GM18861 (cell line): ENCODE measurements around the gene ELF2.
"Not testable (repeated sequence)": the region's sequence is repeated elsewhere in the genome, so short reads cannot be mapped to it uniquely, and the experiment has no call there.

ENCODE experiments used
- ATAC-seq: cut with Tn5 transposase; IDR thresholded peaks from one replicate; pipeline ENCODE4 v1.9.1; 2021; ENCODE audit not compliant: unreplicated experiment

Gene ELF2

DNA sequence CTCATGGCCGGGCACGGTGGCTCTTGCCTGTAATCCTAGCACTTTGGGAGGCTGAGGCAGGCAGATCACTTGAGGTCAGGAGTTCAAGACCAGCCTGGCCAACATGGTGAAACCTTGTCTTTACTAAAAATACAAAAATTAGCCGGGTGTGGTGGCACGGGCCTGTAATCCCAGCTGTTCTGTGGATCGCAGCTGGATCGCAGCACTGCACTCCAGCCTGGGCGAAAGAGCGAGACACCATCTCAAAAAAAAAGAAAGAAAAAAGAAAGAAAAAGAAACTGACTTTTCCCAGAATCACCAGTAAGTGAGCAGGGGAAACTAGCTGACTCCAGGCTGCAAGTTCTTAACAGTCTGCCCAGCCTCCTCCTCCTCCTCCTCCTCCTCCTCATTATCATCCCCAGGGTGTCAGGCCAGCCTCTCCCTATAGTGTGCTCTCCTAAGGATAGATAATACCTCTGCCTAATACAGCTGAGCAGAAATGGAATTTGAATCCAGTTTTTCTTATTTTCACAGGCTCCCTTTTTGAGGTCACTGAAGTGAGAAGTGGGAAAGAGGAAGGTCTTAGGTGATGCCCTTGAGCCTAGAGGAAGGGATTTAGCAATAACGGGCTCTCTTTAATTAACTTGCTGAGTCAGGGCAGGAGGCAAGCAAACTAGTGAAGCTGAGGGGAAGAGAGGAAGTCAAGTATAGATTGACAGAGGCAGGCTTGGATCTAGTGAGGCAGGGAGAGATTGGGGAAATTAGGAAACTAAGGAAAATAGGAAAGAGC is 11.8 kb upstream of the ELF2 start:
- ATAC-seq = no peak

DNA sequence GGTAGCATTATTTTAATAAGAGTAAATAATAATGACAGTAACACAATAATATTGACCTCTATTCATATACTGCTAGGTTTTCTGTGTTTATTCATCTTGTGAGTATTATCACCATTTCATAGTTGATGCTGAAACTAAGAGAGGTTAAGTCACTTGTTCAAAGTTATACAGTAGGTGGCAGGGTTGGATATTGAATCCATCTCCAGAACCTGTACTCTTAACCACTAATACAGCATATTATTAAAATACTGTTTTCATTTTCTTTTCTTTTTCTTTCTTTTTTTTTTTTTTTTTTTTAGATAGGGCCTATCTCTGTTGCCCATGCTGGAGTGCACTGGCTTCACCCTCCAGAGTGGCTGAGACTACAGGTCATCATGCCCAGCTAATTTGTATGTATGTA is 7.1 kb upstream of the ELF2 start:
- no peak for ATAC-seq

DNA sequence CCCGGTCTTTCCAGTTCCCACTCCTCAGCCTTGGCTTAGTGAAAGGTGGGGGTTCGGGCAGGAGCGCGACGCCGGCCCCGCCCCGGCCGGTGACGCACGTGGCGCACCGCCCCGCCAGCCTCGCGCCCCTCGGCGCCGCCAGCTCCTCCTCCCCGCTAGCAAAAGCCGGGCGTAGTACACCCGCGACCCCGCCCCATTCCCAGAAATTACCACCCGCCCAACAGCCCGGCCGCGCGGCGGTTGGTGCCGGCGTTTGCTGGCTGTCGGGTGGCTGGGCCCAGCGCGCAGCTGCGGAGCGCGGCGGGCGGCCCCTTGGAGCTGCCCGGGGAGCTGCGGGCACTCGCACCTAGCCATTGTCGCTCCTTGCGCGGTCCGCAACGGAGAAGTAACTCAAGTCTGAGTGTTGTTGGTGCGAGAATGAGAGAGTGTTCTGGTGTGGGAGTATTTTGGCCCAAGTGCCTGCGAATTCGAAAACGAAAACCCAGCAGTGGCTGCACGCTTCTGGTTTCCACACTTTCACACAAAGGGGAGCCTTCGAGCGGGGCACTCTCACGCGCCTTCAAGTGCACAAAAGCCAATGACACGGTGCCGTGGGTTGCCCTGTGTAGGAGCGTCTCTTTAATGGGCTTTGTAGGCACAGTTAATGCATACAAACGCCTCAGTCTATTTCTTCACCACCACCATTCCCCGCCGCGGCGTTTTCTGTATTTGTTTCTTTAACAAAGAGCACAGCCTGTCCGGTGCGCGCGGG is 1.0 kb upstream of the ELF2 start:
- peak; percentile 54 for ATAC-seq

DNA sequence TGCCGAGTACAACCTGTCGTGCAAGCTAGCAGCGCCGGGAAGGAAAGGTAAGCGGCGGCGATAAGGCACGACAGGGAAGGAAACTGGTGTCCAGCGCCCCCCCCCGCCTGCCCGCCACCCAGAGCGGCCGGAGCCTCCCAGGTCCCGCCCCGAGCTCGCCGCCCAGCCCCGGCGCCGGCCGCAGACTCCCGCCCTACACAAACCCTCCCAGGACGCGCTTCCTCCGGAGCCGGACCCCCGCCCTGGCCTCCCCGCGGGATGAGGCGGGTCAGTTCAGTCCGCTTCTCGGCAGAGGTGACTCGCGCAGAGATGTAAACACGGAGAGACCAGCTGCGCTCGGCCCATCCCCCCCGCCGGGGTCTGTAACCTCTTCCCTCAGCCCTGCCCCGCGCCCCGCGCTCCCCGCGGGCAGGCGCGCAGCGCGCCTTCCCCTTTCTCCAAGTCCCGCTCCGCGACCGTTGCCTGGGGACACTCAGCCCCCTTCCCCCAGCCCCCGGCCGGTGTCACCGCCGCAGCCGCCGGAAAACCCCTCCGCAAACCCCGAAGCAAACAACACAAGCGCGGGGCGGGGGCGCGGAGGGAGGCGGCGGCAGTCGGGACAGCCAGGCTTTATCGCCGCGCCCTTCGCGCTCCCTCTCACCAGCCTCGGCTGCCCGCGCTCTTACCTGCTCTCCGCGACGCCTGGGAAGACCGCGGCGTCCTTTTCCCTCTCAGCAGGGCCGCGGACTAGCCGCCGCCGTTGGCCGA is 543 bp downstream of the ELF2 start:
- peak; percentile 19 for ATAC-seq

DNA sequence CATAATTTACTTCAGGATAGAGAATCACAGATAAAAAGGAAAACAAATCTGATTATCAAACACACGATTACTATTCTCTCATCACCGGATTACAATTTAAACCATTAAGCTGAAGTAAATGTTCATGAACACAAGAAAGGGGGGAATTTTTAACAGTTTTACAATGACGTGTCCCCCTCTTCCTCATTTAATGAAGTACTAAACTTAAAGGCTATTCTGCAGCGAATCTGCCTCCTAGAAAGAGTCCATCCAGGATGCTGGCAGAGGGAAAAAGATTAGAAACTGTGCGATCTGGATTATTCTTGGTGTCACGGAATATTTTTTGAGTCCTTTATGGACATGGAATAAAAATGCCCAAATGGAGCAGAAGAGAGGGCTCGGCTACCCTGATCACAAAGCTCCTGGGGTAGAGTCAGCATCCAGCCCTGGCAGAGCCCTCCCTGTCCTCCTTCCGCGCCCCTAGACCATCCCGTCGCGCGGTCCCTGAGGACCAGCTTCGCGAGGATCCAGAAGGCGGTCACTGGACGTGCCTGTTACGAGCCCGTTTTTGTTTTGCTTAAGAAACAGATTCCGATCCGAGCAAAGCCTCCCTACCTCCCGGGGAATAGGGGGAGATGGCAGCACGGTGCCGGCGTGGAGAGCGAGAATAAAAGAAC is 1.2 kb downstream of the ELF2 start:
- no peak for ATAC-seq

DNA sequence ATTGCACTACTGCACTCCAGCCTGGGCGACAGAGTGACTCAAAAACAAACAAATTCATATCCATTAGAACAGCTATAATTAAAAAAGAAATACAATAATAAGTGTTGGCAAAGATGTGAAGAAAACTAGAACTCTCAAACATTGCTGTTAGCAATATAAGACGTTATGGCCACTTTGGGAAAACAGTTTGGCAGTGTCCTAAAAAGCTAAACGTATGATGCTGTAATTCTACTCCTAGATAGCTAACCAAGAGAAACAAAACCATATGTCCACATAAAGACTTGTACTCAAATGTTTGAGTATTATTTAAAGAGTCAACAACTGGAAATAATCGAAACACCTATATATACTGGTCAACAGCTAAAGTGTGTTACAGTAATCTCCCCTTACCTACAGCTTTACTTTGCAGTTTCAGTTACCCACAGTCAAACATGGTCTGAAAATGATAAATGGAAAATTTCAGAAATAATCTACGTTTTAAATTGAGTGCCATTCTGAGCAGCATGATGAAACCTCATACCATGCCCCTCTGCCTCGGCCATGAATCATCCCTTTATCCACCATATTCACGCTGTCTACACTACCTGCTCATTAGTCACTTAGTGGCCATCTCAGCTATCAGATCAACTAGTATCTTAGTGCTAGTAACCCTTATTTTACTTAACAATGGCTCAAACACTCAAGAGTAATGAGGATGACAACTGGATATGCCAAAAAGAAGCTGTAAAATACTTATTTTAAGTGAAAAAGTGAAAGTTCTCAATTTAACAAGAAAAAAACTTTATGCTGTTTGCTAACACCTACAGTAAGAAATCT is 4.9 kb downstream of the ELF2 start:
- no peak for ATAC-seq

DNA sequence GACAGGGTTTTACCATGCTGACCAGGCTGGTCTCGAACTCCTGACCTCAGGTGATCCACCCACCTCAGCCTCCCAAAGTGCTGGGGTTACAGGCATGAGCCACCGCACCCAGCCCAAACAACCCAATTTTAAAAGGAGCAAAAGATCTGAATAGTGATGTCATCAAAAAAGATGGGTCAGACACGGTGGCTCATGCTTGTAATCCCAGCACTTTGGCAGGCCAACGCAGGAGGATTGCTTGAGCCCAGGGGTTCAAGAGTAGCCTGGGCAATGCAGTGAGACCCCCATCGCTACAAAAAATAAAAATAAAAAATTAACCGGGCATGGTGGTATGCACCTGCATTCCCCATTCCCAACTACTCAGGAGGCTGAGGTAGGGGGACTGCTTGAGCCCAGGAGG is 6.1 kb downstream of the ELF2 start:
- ATAC-seq = no peak

DNA sequence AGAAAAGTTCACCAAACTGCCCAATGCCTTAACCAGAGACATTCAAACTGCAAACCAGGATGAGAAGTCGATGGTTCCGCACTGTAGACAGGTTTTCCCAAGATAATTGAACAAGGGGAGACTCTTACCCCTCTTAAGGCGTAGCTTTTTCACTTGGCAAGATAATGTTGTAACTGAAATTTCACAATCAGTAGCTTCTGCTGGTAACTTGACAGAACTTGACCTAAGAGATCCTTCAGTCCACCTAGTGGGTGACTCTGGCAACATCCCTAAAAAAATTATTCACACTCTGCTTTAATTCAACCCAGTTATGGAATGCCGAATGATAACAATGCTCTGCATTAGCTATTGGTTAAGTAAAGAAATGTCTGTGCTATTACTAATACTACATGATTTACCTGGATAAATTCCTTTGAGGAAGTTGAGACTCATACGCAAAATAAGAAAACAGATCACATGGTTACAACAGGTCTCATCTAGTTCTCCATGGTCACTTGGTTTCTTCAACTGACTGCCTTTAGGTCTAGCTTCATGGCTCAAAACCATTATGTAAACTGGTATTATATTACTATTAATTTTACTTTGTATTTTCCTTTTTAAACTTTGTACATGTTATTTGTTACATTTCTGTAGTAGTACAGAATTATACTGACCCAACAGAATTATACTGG is 9.1 kb downstream of the ELF2 start:
- ATAC-seq = peak; percentile 72

DNA sequence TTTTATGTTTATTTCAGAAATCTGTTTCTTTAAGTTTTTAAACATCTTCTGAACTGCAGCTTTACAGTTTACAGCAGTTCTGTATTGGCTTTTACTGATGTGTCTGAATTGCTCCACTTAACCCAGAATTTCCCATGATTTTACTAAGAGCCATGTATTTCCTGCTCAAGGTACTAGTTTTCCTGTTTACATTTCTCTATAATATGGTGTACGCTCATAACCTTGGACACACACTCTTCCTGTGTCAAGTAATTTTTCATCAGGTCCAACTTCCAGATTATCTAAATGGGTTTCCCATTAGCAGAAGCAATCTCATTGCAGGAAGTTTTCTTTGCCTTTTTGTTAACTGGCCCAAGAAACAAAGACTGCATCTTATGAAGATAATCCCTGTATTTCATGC is 12.3 kb downstream of the ELF2 start:
- ATAC-seq = no peak

DNA sequence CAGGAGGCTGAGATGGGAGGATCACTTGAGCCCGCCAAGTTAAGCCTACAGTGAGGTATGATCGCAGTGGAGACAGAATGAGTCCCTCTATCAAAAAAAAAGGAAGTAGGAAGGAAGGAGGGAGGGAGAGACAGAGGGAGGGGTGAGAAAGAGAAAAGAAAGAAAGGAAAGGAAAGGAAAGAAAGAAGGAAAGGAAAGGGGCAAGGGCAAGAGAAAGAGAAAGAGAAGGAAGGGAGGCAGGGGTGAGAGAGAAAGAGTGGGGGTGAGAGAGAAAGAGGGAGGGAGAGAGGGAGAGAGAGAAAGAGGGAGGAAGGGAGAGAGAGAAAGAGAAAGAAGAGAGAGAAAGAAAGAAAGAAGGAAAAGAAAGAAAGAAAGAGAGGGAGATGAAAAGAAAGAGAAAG is 13.2 kb downstream of the ELF2 start:
- ATAC-seq = no peak

DNA sequence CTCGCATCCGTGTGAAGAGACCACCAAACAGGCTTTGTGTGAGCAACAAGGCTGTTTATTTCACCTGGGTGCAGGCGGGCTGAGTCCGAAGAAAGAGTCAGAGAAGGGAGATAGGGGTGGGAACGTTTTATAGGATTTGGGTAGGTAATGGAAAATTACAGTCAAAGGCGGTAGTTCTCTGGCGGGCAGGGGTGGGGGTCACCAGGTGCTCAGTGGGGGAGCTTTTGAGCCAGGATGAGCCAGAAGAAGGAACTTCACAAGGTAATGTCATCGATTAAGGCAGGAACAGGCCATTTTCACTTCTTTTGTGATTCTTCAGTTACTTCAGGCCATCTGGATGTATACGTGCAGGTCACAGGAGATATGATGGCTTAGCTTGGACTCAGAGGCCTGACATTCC is 19.0 kb downstream of the ELF2 start:
- not testable (repeated sequence) for ATAC-seq

DNA sequence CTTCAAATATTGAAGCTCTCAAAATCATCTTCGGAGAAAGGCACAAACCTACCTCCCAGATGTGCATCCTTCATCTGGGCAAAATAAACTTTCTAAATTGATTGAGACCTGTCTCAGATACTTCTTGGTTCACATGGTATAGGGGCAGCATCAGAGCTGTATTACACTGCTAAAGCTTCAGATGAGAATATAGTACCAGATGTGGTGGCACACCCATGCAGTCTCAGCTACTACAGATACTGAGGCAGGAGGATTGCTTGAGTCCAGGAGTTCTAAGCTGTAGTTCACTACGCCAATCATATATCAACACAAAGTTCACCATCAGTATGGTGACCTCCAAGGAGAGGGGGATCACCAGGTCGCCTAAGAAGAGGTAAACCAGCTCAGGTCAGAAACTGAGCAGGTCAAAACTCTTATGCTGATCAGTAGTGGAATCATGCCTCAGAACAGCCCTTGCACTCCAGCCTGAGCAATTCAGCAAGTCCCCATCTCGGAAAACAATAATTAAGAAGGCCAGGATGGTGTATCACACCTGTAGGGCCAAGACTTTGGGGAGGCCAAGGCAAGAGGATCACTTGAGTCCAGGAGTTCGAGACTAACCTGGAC is 22.0 kb downstream of the ELF2 start:
- ATAC-seq = no peak

DNA sequence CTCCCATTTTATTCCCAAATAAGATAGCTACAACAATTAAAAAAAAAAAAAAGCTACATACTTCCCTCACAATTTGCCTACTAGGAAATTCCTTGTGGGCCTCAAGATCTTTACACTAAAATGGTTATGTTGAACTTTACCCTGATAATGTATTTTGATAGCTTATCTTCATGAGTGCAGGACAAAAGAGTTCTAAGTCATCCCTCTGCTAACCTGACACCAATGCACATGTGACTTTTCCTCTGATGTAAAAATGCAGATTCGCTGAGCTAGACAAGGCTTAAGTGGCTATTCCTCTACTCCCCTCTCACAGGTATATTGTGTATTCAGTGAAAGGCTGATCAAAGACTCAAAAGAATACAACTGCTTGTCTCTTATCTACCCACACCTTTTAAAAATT is 22.5 kb downstream of the ELF2 start:
- ATAC-seq = no peak

DNA sequence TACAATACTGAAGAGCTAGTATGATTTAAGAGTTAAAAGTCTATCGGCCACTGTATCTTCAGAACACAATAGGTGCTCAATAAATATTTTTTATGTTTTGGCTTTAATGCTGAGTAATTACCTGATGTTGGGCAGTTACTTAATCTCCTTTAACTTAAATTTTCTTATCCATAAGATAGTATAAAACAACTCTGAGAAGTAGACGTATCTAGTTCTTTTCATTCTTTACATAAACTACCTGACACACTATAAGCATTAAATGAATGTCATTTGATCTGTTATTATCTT is 22.9 kb downstream of the ELF2 start:
- ATAC-seq = no peak

DNA sequence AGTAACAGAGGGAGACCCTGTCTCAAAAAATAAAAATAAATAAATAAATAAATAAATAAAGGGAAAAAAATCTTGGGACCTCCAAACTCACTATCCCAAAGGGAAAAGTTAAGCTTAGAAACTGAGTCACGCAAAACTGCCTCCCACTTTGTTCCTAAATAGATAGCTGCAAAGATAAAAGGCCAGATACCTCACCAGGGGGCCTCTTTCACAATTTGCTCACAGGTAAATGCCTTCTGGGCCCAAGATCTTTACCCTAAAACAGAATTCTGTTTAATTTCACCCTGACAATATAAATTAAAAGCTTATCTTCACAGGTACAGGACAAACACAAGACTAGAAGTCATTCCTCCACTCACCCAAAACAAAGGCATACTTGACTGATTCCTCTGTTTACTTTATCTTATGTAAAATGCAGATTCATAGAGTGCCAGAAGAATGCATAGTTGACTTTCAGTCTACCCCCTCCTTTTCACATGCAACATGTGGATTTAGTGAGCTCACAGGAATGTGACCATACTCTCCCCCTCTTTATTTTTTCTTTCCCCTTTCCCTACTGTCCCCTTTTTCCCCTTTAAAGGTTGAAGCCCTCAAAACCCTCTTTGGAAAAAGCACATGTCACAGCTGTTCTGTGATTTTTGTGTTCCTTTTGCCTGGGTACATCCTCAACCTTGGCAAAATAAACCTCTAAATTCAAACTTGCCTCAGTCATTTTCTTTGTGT is 23.4 kb downstream of the ELF2 start:
- ATAC-seq = no peak

DNA sequence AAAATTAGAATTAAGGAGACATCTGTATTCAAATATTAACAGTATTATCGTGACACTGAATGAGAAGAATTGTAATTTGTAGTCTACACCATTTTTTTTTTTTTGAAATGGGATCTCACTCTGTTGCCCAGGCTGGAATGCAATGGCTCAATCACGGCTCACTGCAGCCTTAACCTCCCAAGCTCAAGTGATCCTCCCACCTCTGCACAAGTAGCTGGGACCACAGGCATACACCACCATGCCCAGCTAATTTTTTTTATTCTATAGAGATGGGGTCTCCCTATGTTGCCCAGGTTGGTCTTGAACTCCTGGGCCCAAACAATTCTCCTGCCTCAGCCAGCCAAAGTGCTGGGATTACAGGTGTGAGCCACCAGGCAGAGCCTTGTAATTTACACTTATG is 24.8 kb downstream of the ELF2 start:
- no peak for ATAC-seq

DNA sequence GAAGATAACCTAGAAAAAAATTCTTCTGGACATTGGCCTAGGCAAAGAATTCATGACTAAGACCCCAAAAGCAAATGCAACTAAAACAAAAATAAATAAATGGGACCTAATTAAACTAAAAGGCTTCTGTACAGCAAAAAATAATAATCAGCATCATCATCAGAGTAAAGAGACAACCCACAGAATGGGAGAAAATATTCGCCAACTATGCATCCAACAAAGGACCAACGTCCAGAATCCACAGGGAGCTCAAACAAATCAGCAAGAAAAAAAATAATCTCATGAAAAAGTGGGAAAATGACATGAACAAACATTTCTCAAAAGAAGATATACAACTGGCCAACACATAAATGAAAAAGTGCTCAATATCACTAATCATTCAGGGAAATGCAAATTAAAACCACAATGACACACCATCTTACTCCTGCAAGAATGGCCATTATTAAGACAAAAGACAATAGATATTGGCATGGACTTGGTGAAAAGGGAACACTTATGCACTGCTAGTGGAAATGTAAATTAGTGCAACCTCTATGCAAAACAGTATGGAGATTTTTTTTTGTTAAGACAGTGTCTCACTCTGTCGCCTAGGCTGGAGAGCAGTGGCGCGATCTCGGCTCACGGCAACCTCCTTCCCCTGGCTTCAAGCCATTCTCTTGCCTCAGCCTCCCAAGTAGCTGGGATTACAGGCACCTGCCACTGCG is 29.9 kb downstream of the ELF2 start:
- no peak for ATAC-seq

DNA sequence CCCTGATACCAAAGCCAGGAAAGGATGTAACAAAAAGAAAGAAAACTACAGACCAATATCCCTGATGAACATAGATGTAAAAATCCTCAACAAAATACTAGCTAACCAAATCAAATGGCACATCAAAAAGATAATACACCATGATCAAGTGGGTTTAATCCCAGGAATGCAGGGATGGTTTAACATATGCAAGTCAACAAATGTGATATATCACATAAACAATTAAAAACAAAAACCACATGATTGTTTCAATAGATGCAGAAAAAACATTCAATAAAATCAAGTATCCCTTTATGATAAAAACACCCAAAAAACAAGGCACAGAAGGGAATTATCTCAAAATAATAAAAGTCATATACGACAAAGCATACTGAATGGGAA is 31.5 kb downstream of the ELF2 start:
- ATAC-seq = no peak
